Gastrocnemius medialis (tissue), 4 donors: ENCODE measurements around the gene SRM.

Experiments
- CTCF ChIP-seq, 5 experiments: fragments of 450-650 bp in 3 of 5; fragments of 200-600 bp in 2 of 5; sonication (generic) in 2 of 5; IDR thresholded peaks in 4 of 5; conservative IDR thresholded peaks in 1 of 5; 1 replicate in 4 of 5; 2 replicates in 1 of 5; pipeline ENCODE4 v1.5.1; 2016 to 2019; ENCODE audit warnings: antibody characterized with exemption in 5 of 5, mild to moderate bottlenecking in 3 of 5, moderate library complexity in 3 of 5
- POLR2A ChIP-seq, 2 donors: fragments of 450-650 bp; IDR thresholded peaks; one replicate each; pipeline ENCODE4 v1.6.1; 2017; ENCODE audit warnings: antibody characterized with exemption in 2 of 2, mild to moderate bottlenecking in 2 of 2, moderate library complexity in 2 of 2

DNA sequence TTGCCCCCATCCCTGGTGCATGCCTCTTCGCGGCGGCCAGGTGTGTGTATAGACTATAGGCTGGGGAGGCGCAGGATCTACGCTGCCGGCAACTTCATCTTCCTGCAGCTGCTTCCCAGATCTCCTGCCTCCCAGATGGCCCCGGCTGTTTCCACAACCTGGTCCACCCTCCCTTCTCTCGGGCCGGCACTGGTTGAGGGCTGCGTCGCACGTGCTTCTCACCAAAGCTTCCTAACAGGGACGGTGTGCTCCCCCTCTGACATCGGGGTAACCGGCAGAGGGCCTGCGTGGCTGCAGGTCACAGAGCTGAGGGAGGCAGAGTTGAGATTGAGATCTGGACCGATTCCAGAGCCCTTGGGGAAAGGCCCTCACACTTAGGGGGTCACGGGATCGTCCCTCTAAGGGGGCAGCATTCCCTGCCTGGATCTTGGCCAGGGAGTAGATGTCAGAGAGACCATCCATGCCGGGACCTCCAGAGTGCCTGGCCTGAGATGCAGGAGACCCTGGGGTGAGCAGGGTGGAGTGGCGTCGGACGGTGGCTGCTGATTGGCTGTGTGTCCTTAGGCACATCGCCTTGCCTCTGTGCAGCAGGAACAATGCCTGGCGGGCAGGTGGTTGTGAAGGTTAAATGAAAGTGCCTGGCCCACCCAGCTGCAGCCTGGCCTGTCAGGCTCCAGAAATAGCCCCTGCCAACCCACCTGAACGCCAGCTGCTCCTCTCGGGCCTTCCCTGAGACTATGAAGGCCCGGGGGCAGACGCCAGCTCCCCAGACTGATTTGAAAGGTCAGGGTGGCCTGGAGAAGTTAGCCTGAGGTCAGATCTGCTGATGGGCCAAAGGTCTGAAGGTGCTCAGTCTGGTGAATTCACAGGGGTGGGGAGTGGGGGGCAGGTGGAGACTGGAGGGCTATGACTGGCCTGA lies 6.7 kb downstream of the SRM start:
- TF ChIP-seq CTCF (IDR thresholded peaks at IDR 0.05 in 4 of 5, conservative IDR thresholded peaks at IDR 0.05 in 1 of 5) (no peak), POLR2A (IDR thresholded peaks at IDR 0.05) (no peak)
